ENCODE data around the gene TNXB.

Gene TNXB

DNA sequence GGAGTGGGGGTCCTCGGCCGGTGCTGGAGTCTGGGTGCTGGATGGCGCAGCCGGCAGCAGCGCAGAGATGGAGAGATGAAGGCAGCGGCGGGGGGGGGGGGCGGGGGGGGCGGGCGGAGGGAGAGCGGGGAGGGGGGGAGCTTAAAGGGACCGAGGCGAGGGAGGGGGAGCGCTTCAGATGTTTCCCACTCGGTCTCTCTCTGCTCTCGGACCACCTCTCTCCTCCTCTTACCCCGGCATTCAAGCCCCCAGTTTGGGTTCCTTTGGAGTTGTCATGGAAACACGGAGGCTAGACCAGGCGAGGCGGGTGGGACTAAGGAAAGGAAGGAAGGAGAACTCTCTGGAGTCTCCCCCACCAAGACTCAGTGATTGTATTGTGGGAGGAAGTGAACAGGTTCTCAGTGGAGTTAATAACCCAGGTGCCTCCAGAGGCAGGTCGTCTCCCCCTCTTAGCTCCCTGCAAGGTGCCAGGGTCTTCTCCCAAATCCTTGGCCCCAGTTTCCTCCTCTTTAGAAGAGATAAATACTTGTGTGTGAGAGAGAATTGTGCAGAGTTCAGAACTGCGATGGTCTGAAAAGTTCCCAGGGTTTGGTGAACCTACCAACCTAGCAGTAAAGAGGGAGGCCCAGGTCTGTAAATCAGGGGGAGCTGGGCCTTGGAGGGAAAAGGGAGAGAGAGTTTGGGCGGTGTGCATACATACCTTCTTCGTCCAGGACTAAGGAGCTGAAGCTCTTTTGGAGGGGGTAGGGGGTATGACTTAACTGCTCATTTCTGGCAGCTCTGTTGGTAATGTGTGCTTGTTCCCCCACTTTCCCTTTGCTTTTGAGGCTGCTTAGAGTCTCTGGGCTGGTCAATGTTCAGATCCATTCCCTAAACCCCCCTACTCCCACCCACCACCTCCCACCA, 43.0 kb upstream of the TNXB start, which contains the start of gene PRRT1:
Gene PRRT1 (minus strand): TSS at position 77 of the 906 bp plus-strand sequence. CDS start 112 bp downstream, outside the sequence.
- no peak for DNase-seq (ENCODE audit: extremely low read depth, low read depth)
- TF ChIP-seq, protein P1, sequence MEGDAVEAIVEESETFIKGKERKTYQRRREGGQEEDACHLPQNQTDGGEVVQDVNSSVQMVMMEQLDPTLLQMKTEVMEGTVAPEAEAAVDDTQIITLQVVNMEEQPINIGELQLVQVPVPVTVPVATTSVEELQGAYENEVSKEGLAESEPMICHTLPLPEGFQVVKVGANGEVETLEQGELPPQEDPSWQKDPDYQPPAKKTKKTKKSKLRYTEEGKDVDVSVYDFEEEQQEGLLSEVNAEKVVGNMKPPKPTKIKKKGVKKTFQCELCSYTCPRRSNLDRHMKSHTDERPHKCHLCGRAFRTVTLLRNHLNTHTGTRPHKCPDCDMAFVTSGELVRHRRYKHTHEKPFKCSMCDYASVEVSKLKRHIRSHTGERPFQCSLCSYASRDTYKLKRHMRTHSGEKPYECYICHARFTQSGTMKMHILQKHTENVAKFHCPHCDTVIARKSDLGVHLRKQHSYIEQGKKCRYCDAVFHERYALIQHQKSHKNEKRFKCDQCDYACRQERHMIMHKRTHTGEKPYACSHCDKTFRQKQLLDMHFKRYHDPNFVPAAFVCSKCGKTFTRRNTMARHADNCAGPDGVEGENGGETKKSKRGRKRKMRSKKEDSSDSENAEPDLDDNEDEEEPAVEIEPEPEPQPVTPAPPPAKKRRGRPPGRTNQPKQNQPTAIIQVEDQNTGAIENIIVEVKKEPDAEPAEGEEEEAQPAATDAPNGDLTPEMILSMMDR (IDR thresholded peaks at IDR 0.05; ENCODE audit: low read depth, low read length): no peak

DNA sequence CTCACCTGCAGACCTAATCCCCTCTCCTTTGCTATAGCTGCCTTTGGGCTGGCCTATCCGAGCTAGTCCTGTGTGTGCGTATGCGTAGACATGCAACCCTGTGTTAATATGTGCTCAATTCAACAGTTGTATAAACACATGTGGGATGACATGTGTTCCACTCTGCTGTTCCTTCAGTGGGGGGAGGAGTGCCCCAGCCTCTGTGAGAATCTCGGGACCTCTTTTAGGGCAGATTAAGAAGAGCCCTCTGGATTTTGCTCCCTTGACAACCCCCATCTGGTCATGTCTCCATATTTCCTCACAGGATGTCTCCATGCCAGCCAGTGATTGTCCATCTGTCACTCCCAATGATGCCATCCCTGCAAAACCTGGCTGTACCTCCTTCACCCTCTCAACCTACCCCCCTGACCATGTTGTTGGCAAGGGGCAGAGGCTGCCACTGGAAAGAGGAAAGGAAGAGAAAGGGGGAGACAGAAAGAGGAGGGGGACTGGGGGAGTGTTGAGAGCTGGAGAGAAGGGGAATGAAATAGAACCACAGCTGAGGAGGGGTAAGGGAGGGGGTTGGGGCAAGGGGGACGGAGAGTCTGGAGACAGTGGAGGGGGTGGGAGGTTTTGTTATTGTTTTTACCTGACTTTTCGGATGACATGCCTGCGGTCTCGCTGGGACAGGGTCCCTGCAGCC, 42.2 kb upstream of the TNXB start:
- TF ChIP-seq, protein P1 (IDR thresholded peaks at IDR 0.05; ENCODE audit: low read depth, low read length): no peak
- DNase-seq (ENCODE audit: extremely low read depth, low read depth): no peak

DNA sequence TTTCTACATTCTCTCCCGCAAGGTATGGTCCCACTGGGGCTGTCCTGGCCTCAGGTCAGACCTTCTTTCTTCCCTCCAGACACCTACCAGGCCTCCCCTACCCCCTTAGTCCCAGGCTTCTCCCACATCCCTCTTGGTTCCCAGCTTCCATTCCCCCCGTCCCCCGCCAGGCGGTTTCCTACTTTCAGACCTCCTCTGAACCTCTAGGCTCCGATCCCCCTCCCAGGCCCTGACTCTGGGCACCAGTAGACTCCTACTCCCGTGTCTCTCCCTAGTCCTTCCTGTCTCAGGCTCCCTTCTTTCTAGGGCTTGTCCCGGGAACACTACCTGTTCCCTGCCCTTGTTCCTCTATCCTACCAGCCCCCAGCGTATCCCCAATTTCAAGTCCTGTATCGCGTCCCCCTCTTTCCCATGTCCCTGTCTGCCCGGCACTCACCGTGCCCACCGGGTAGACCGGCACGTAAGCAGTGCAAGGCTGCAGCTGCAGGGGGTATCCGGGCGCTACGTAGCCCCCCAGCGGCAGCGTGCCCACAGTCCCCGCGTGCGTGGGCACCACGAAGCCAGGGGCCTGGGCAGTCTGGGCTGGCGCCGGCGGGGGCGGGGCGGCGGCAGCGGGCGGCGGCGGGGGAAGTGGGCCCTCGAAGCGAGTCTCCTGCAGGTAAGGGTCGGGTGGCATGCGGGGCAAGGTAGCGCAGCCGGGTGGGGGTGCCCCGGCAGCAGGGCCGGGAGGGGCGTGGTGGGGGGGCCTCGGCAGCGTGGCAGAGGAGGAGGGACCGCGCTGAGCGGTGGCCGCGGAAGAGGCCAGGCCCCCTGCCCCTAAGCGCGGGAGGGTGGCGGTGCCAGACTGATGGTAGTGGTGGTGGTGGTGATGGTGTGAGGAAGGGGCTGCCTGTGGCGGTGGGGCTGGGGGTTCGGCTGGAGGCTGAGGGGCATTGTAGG, 41.1 kb upstream of the TNXB start:
- TF ChIP-seq, protein P1 (IDR thresholded peaks at IDR 0.05; ENCODE audit: low read depth, low read length): no peak
- no peak for DNase-seq (ENCODE audit: extremely low read depth, low read depth)

DNA sequence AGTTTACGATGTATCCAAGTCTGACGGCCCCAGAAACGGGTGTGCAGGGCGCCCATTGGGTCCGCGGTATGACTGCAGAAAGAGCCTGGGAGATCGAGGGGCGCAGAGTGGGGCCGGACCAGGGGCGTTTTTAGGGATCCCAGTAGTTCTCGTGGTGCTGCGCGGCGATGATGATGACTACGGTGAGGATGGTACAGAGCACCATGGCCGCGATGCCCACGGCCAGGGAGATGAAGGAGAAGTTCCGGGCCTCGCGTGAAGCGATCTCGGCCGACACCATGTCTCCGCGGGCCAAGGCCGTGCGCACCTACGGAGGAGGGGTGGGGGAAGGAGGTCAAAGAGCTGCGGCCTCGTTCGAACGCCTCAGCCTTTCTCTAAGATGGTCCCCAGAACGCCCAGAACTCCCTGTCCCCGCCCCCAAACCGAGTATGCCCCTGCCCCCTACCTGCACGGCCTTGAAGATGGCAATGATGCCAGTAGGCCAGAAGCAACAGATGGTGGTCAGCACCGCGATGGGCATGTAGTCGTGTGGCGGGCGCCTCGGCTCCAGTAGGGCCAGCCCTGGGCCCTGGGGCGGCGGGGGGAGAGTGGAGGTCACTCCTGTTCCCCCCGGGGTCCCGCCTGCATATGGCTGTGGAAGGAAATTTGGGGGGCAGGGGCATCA, 40.1 kb upstream of the TNXB start:
- no peak for DNase-seq (ENCODE audit: extremely low read depth, low read depth)
- TF ChIP-seq, protein P1 (IDR thresholded peaks at IDR 0.05; ENCODE audit: low read depth, low read length): no peak

DNA sequence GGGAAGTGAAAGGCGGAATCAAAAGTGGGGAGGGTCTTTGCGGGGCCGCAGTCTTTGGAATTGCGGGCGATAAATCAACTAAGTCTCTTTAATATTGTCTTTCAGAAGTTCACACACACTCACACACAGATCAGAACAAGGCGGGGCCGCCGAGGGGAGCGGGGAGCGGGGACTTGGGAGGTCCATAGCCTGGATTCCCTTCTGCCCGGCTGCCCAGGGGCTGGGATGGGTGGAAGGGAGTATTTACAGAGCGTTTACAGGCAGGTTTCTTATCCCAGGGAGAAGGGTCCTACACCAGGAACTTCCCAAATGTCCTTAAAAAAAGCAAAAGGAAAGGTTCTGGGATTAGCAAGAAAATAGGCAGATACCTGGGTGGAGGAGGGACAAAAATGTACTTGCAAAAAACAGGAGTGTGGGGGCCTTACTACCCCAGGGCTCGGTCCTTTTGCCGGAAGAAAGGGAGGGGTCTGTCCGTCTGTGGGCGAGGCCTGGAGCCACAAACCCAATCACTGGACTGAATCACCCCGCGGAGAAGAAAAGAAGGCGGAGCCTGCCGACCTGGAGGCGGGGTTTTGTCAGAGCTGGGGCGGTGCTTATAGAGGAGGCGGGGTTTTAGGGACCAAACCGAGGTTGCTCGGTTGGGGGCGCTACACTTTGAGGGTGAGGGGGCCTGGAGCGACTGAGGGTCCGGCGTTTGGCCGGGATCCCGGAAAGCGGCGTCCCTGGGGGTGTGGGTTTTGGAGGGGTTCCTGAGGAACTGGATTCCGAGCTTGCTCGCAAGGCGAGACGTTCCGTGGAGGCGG, 39.4 kb upstream of the TNXB start:
- TF ChIP-seq, protein P1 (IDR thresholded peaks at IDR 0.05; ENCODE audit: low read depth, low read length): no peak
- DNase-seq (ENCODE audit: extremely low read depth, low read depth): no peak
